A549 treated with DMSO at 1 μM for 4 hours (cell line): ENCODE data around the gene DHDH. TPM values are rescaled to one million over a fixed set of nuclear protein-coding genes. Genes with fewer than 3 reads are reported as not detected.

Experiments
- total RNA-seq: library from RNA; stranded (reverse); fragments of 200-300 nt; extraction: Qiagen RNA extraction; gene quantifications from 5 replicates; pipeline ENCODE4 v1.2.3, GENCODE V29; 2022; ENCODE audit warnings: low read depth

DHDH gene
- 0.91 to 1.8 TPM (median 1.7 TPM) in 5 replicates for total RNA-seq

GRCh38 chr19:48933382-48933932 lies at the start of gene DHDH:
DHDH (plus strand) TSS chr19:48933699; CDS start chr19:48933722, 23 bp downstream.

GRCh38 chr19:48899781-48900476 lies 33.6 kb upstream of the DHDH start, which contains the start of gene NUCB1:
NUCB1 (plus strand) TSS chr19:48900312; CDS start chr19:48900797, 485 bp downstream.

DNA sequence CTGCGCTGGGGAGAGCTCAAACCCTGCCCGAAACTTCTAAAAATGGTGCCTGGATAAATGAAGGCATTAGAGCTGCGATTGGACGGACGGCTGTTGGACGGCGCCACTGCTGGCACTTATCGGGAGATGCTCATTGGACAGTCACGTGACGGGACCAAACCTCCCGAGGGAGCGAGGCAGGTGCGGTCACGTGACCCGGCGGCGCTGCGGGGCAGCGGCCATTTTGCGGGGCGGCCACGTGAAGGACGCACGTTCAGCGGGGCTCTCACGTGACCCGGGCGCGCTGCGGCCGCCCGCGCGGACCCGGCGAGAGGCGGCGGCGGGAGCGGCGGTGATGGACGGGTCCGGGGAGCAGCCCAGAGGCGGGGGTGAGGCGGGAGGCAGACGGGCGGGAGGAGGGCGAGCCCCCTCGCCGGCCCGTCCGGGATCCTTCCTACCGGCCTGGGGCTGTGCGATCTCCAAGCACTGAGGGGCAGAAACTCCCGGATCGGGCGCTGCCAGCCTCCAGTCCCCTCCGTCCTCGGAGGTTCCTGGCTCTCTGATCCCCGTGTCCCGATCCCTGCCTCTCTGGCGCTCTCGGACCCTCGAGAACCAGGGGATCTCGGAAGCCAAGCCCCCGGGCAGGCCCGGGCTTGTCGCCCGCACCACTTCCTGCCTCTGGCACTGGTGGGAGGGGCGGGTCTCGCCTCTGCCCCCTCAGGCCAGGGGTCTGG lies 21.3 kb downstream of the DHDH start, which contains the start of gene BAX:
TSS of gene BAX (plus strand) at position 281 of the 713 bp plus-strand sequence. CDS start at position 335, 54 bp downstream.

DNA sequence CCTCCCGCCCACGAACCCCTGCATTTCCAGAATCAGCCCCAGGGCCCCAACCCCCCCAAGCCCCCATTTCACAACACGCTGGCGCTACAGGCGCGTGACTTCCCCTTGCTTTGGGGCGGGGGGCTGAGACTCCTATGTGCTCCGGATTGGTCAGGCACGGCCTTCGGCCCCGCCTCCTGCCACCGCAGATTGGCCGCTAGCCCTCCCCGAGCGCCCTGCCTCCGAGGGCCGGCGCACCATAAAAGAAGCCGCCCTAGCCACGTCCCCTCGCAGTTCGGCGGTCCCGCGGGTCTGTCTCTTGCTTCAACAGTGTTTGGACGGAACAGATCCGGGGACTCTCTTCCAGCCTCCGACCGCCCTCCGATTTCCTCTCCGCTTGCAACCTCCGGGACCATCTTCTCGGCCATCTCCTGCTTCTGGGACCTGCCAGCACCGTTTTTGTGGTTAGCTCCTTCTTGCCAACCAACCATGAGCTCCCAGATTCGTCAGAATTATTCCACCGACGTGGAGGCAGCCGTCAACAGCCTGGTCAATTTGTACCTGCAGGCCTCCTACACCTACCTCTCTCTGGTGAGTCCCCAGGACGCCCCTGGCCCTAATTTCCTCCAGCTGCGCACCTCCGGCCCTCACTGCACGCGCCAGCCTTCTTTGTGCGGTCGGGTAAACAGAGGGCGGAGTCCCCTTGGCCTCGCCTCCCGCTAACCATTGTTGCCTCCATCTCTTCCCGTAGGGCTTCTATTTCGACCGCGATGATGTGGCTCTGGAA lies 31.7 kb downstream of the DHDH start, which contains the start of gene FTL:
TSS of gene FTL (plus strand) at position 270 of the 766 bp plus-strand sequence. CDS start at position 469, 199 bp downstream.

DNA sequence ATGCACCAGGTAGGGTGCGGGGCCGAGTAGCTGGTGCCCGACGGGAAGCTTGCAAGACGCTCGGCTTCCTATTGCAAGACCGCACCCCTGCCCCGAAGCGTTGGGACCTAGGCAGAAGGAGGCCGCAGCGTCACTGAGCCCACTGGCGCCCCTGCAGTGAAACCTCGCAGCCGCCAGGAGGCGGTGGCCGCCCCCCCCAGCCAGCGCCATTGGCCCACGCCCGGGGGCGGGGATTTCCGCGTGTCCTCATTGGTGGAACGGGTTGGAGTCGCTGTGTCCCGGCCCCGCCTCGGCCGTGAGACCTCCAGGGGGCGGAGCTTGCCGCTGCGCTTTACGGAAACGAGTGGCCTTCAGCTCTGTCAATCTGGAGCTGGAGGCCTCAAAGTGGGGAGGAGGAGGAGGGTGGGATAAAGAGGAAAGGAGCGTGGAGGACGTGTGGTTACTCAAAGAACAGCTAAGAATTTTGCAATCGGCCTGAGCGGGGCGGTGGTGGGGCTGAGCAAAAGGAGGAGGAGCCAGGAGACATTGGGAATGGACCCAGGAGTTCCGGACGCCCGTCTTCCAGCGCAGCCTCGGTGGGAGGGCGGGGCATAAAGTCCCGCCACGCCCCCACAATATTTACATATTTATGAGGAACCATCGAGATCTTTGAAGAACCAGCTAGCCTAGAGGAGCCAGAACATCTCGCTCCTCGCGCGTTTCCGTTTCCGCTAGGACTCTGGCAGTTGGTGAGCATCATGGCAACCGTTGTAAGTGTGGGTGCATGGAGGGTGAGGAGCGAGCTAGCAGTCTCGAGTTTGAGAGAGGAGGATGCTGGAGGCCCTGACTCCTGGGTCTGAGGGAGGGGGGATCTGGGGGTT lies 59.9 kb downstream of the DHDH start, which contains the start of the genes GYS1 and RUVBL2:
TSS of gene GYS1 (minus strand) at position 135 of the 860 bp plus-strand sequence. CDS start 197 bp downstream, outside the sequence.
TSS of gene RUVBL2 (plus strand) at position 713 of the 860 bp plus-strand sequence. CDS start at position 738, 25 bp downstream.

Other genes starting within 250 kb of the DHDH start
- not detected in 5 replicates for gene FUT2, start 237.7 kb upstream of the DHDH start, total RNA-seq
- gene MAMSTR, start 214.0 kb upstream of the DHDH start, total RNA-seq = 0.28 to 0.51 TPM (median 0.48 TPM) in 5 replicates
- gene RASIP1, start 193.1 kb upstream of the DHDH start, total RNA-seq = 0.19 to 0.53 TPM (median 0.41 TPM) in 5 replicates
- gene IZUMO1, start 186.8 kb upstream of the DHDH start, total RNA-seq = not detected in 5 replicates
- 0.06 to 0.09 TPM (median 0.08 TPM) in 5 replicates for gene FUT1, start 181.1 kb upstream of the DHDH start, total RNA-seq
- gene FGF21, start 178.2 kb upstream of the DHDH start, total RNA-seq = not detected in 5 replicates
- gene BCAT2, start 122.7 kb upstream of the DHDH start, total RNA-seq = 52.3 to 64.8 TPM (median 56.8 TPM) in 5 replicates
- gene HSD17B14, start 97.2 kb upstream of the DHDH start, total RNA-seq = 12.2 to 15.1 TPM (median 14.1 TPM) in 5 replicates
- gene PLEKHA4, start 65.1 kb upstream of the DHDH start, total RNA-seq = 1.7 to 2.7 TPM (median 1.9 TPM) in 5 replicates
- gene PPP1R15A, start 61.3 kb upstream of the DHDH start, total RNA-seq = 91.5 to 154 TPM (median 107 TPM) in 5 replicates
- gene TULP2, start 35.0 kb upstream of the DHDH start, total RNA-seq = not detected in 5 replicates
- 190 to 222 TPM (median 195 TPM) in 5 replicates for gene NUCB1, start 33.4 kb upstream of the DHDH start, total RNA-seq
- 289 to 376 TPM (median 349 TPM) in 5 replicates for gene BAX, start 21.2 kb downstream of the DHDH start, total RNA-seq
- gene FTL, start 31.6 kb downstream of the DHDH start, total RNA-seq = 18,257 to 24,972 TPM (median 19,327 TPM) in 5 replicates
- gene GYS1, start 59.6 kb downstream of the DHDH start, total RNA-seq = 18.8 to 22.5 TPM (median 20.3 TPM) in 5 replicates
- gene RUVBL2, start 60.2 kb downstream of the DHDH start, total RNA-seq = 204 to 252 TPM (median 242 TPM) in 5 replicates
- gene LHB, start 83.4 kb downstream of the DHDH start, total RNA-seq = not detected in 5 replicates
- 0.14 to 0.47 TPM (median 0.38 TPM) in 4 of 5 replicates, not detected in the other for gene CGB3, start 90.6 kb downstream of the DHDH start, total RNA-seq
- gene CGB2, start 98.2 kb downstream of the DHDH start, total RNA-seq = 0.22 to 0.41 TPM (median 0.35 TPM) in 3 of 5 replicates, not detected in the others
- not detected in 5 replicates for gene CGB1, start 103.2 kb downstream of the DHDH start, total RNA-seq
- 1.0 to 1.6 TPM (median 1.4 TPM) in 5 replicates for gene CGB5, start 110.1 kb downstream of the DHDH start, total RNA-seq
- gene CGB8, start 115.4 kb downstream of the DHDH start, total RNA-seq = 3.5 to 6.0 TPM (median 4.8 TPM) in 5 replicates
- gene CGB7, start 124.0 kb downstream of the DHDH start, total RNA-seq = 0.35 to 0.92 TPM (median 0.45 TPM) in 5 replicates
- 0.37 to 0.85 TPM (median 0.52 TPM) in 5 replicates for gene NTF4, start 131.1 kb downstream of the DHDH start, total RNA-seq
- not detected in 5 replicates for gene KCNA7, start 139.0 kb downstream of the DHDH start, total RNA-seq
- gene SNRNP70, start 151.8 kb downstream of the DHDH start, total RNA-seq = 283 to 359 TPM (median 313 TPM) in 5 replicates
- gene LIN7B, start 180.7 kb downstream of the DHDH start, total RNA-seq = 4.9 to 7.1 TPM (median 5.6 TPM) in 5 replicates
- gene C19orf73, start 185.4 kb downstream of the DHDH start, total RNA-seq = 1.3 to 2.2 TPM (median 2.0 TPM) in 5 replicates
- 6.5 to 8.7 TPM (median 7.2 TPM) in 5 replicates for gene PPFIA3, start 185.8 kb downstream of the DHDH start, total RNA-seq
- gene HRC, start 221.7 kb downstream of the DHDH start, total RNA-seq = 0.03 TPM in 1 of 5 replicates, not detected in the others
- 7.3 to 8.9 TPM (median 8.6 TPM) in 5 replicates for gene TRPM4, start 224.1 kb downstream of the DHDH start, total RNA-seq